Transverse colon (tissue), 3 donors: ENCODE data around the gene CCN2.

Experiments used
- CTCF ChIP-seq, 5 experiments: fragments of 200-600 bp in 3 of 5; fragments of 450-650 bp in 2 of 5; sonication (generic) in 3 of 5; IDR thresholded peaks; 1 replicate in 2 of 5; 2 replicates in 3 of 5; pipeline ENCODE4 v1.5.1; 2016 to 2017; ENCODE audit warnings: antibody characterized with exemption in 5 of 5, inconsistent platforms in 3 of 5, mild to moderate bottlenecking in 2 of 5, moderate library complexity in 1 of 5
- EP300 ChIP-seq: sonication (generic); formaldehyde crosslinking; IDR thresholded peaks from one replicate; pipeline ENCODE4 v1.6.1; 2017; ENCODE audit warnings: antibody characterized with exemption, low read depth
- POLR2A ChIP-seq: fragments of 450-650 bp; IDR thresholded peaks from one replicate; pipeline ENCODE4 v1.6.1; 2016; ENCODE audit warnings: antibody characterized with exemption, mild to moderate bottlenecking, moderate library complexity

DNA sequence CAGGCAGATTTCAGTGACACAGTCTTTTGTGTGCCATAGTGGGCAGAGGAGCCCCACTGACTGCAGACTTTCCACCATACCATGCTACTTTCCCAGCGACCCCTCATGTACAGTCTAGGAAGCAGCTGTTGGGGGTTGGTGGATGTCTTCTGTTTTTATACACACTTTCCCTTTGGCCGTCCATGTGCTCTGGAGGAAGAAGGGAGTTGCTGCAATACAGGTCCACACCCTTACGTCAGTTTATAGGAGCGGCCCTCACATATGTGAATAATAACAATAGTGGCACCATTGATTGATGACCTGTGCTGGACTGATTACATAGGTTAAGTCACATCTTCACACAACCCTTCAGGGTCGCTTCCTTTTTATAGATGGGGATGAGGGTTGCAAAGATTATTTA, 17.5 kb upstream of the CCN2 start:
- TF ChIP-seq CTCF (IDR thresholded peaks at IDR 0.05) = no peak
- no peak for TF ChIP-seq EP300
- no peak for TF ChIP-seq POLR2A
